Activated CD4-positive, alpha-beta T cell treated with anti-CD3 and anti-CD28 coated beads for 36 hours (primary cell): ENCODE measurements around the gene TACC2. TPM values are rescaled to one million over a fixed set of nuclear protein-coding genes. Genes with fewer than 3 reads are reported as not detected.
"Not testable (repeated sequence)": the region's sequence is repeated elsewhere in the genome, so short reads cannot be mapped to it uniquely, and the experiment has no call there.

Experiments used
- ATAC-seq: fragments of 200-7000 bp; cut with Tn5 transposase; one replicate; pipeline ENCODE4 v1.10.0; 2021; ENCODE audit warnings: mild to moderate bottlenecking, moderate library complexity
- CTCF ChIA-PET: fragments of 350-600 bp; sonication (Branson Sonifier 250); formaldehyde crosslinking; loops from one replicate; lab custom pipeline; 2021; ENCODE audit warnings: antibody characterized with exemption; lab: Charles Lee
- POLR2A ChIA-PET: fragments of 350-600 bp; sonication (Branson Sonifier 250); formaldehyde crosslinking; loops from one replicate; lab custom pipeline; 2021; ENCODE audit warnings: antibody characterized with exemption, inconsistent platforms; lab: Charles Lee
- DNase-seq: peaks from one replicate; pipeline ENCODE4 v3.0.0-alpha.2; 2020
- H3K27ac Mint-ChIP-seq: one replicate; pipeline ENCODE4 v1.8.0; 2021; ENCODE audit warnings: mixed read lengths
- H3K27me3 Mint-ChIP-seq: one replicate; pipeline ENCODE4 v1.8.0; 2021; ENCODE audit warnings: mixed read lengths
- H3K36me3 Mint-ChIP-seq: one replicate; pipeline ENCODE4 v1.8.0; 2021; ENCODE audit warnings: low read depth, mixed read lengths
- H3K4me1 Mint-ChIP-seq: one replicate; pipeline ENCODE4 v1.8.0; 2021; ENCODE audit warnings: mixed read lengths
- H3K4me3 Mint-ChIP-seq: one replicate; pipeline ENCODE4 v1.8.0; 2021; ENCODE audit warnings: mild to moderate bottlenecking, moderate library complexity, mixed read lengths
- H3K9me3 Mint-ChIP-seq: one replicate; pipeline ENCODE4 v1.8.0; 2021; ENCODE audit warnings: low read depth, mixed read lengths
- intact Hi-C, 2 experiments: fragments of 100-400 bp; cut with DNase I in 1 of 2; cut with micrococcal nuclease in 1 of 2; formaldehyde crosslinking; loops; one replicate each; pipeline versions ENCODE4 v1.14.2 to v1.15.1; 2022 to 2024; cut with DNase I, micrococcal nuclease
- total RNA-seq, 2 experiments: library from RNA; stranded (reverse); gene quantifications; one replicate each; pipeline ENCODE4 v1.2.3, GENCODE V29; 2021

Gene TACC2
- total RNA-seq, 2 experiments from 2014 or later: not detected

GRCh38 chr10:122017926-122018325 lies 29.0 kb downstream of the TACC2 start:
- POLR2A ChIA-PET, H3K27me3 Mint-ChIP-seq, H3K27ac Mint-ChIP-seq, H3K4me1 Mint-ChIP-seq, DNase-seq, H3K36me3 Mint-ChIP-seq, intact Hi-C loops, H3K4me3 Mint-ChIP-seq, CTCF ChIA-PET, ATAC-seq, H3K9me3 Mint-ChIP-seq: not testable (repeated sequence)

DNA sequence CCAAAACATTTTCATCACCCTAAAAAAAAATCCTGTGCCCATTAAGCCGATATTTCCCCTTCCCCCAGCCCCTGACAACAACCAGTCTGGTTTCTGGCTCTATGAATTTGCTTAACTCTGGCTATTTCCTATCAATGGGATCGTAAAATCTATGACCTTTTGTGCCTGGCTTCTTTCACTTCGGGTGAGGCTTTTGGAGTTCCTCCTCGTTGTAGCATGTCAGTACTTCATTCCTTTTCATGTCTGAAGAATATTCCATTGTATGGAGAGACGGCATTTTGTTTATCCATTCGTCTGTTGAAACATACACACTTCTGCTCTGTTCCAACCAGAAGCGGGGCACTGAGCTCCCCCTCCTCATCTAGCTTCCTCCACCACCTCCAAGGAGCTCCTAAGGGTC lies 29.5 kb downstream of the TACC2 start:
- Mint-ChIP-seq H3K27ac (no peak overlapping the region), H3K36me3 (no peaks in the 10 kb centered on the region), H3K27me3 (peaks cover 6% of the 10 kb centered on the region), H3K4me3 (no peak overlapping the region), H3K9me3 (no peaks in the 10 kb centered on the region), H3K4me1 (no peaks in the 10 kb centered on the region)
- ATAC-seq (no peak), DNase-seq (no peak)
- intact Hi-C loops: no loop called here
- ChIA-PET CTCF (no interaction called here), POLR2A (no interaction called here)

DNA sequence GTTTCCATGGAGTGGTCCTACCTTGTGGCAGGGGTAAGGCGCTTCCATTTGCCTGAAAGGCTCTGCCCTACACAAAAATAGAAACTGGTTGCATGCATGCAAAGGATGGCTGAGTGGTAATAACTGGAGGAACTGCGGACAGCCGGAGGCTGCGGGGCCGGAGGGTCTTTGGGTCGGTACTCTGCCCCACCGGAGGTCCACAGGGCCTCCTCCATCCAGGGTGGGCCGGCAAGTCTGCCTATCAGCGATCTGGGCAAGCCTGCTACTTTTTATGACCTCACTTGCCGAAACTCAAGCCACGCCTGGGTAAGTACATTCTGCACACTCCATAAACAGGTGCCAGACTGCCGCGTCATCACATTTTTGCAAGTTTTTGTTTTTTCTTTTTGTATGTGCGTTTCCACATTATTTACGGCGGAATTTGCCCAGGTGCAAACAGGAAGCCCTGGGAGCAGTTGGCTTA lies 30.0 kb downstream of the TACC2 start:
- Mint-ChIP-seq H3K27me3 (peaks cover 6% of the 10 kb centered on the region), H3K4me1 (no peaks in the 10 kb centered on the region), H3K27ac (no peak overlapping the region), H3K9me3 (no peaks in the 10 kb centered on the region), H3K36me3 (no peaks in the 10 kb centered on the region), H3K4me3 (no peak overlapping the region)
- CTCF ChIA-PET: no interaction called here
- POLR2A ChIA-PET: no interaction called here
- no peak for ATAC-seq
- intact Hi-C loops: no loop called here
- DNase-seq: no peak

GRCh38 chr10:122019414-122019975 lies 30.5 kb downstream of the TACC2 start:
- CTCF ChIA-PET: no interaction called here
- no peaks in the 10 kb centered on the region for H3K36me3 Mint-ChIP-seq
- H3K4me3 Mint-ChIP-seq: no peak overlapping the region
- no peaks in the 10 kb centered on the region for H3K9me3 Mint-ChIP-seq
- intact Hi-C loops: no loop called here
- peaks cover 6% of the 10 kb centered on the region for H3K27me3 Mint-ChIP-seq
- POLR2A ChIA-PET: no interaction called here
- no peaks in the 10 kb centered on the region for H3K4me1 Mint-ChIP-seq
- no peak overlapping the region for H3K27ac Mint-ChIP-seq
- ATAC-seq: no peak
- no peak for DNase-seq

GRCh38 chr10:122020226-122020625 lies 31.3 kb downstream of the TACC2 start:
- H3K27me3 Mint-ChIP-seq: peaks cover 6% of the 10 kb centered on the region
- ATAC-seq (no peak), DNase-seq (no peak)
- no peaks in the 10 kb centered on the region for H3K9me3 Mint-ChIP-seq
- CTCF ChIA-PET: no interaction called here
- no peaks in the 10 kb centered on the region for H3K4me1 Mint-ChIP-seq
- no peak overlapping the region for H3K27ac Mint-ChIP-seq
- H3K4me3 Mint-ChIP-seq: no peak overlapping the region
- H3K36me3 Mint-ChIP-seq: no peaks in the 10 kb centered on the region
- intact Hi-C loops: no loop called here
- POLR2A ChIA-PET: no interaction called here

DNA sequence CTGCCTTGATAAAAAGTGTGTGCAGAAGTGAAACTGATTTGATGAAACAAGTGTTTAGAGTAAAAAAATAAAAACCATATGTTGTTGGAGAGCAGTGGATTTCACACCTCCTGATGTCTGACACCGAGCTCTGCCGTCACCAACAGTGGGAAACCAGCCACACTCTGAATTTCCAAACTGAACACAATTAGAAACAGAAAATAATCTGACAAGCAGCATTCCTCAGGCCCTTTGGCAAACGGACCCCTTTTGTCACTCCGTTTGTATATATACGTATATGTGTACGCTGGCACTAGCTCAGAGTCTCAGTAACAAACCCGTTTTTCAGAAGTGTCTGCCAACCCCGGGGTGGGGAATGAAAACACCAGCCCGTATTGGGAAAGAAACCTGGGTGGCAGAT lies 32.4 kb downstream of the TACC2 start:
- ATAC-seq (no peak), DNase-seq (no peak)
- H3K36me3 Mint-ChIP-seq: no peaks in the 10 kb centered on the region
- ChIA-PET POLR2A (no interaction called here), CTCF (interaction anchor here (0.6 kb wide), 2 partner anchors 31 to 1352 kb away, joined by 3 read pairs; no protein-coding TSS in a partner anchor)
- no peak overlapping the region for H3K27ac Mint-ChIP-seq
- H3K27me3 Mint-ChIP-seq: peaks cover 6% of the 10 kb centered on the region
- intact Hi-C loops: no loop called here
- no peaks in the 10 kb centered on the region for H3K9me3 Mint-ChIP-seq
- no peak overlapping the region for H3K4me3 Mint-ChIP-seq
- no peaks in the 10 kb centered on the region for H3K4me1 Mint-ChIP-seq

DNA sequence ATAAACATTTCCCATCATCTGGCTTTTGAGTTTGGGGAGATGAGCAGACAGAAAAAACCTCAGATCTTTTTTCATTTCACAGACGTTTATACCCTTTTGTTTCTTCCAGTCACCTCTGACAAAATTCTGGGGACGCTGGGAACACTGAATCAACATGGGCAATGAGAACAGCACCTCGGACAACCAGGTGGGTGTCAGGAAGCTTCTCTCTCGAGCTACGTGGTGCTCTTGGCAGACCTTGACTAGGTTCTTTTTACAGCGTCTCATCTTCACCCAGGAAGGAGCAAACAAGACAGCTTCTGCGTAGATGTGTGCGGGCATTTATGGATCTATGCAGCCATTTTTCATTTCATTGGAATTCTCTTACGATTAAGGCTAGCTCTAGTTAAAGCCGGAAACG lies 32.9 kb downstream of the TACC2 start:
- ATAC-seq (no peak), DNase-seq (no peak)
- Mint-ChIP-seq H3K4me1 (no peaks in the 10 kb centered on the region), H3K27me3 (peaks cover 5% of the 10 kb centered on the region), H3K27ac (no peak overlapping the region), H3K9me3 (no peaks in the 10 kb centered on the region), H3K4me3 (no peak overlapping the region), H3K36me3 (no peaks in the 10 kb centered on the region)
- ChIA-PET POLR2A (no interaction called here), CTCF (interaction anchor here (0.6 kb wide), 1 partner anchor 1352 kb away, joined by 3 read pairs; no protein-coding TSS in a partner anchor)
- intact Hi-C loops: no loop called here

GRCh38 chr10:122022276-122022675 lies 33.3 kb downstream of the TACC2 start:
- CTCF ChIA-PET: no interaction called here
- H3K4me3 Mint-ChIP-seq: no peak overlapping the region
- H3K27me3 Mint-ChIP-seq: peaks cover 4% of the 10 kb centered on the region
- POLR2A ChIA-PET: no interaction called here
- no peaks in the 10 kb centered on the region for H3K9me3 Mint-ChIP-seq
- no peak for ATAC-seq
- intact Hi-C loops: no loop called here
- H3K27ac Mint-ChIP-seq: no peak overlapping the region
- H3K36me3 Mint-ChIP-seq: no peaks in the 10 kb centered on the region
- H3K4me1 Mint-ChIP-seq: no peaks in the 10 kb centered on the region
- DNase-seq: no peak

DNA sequence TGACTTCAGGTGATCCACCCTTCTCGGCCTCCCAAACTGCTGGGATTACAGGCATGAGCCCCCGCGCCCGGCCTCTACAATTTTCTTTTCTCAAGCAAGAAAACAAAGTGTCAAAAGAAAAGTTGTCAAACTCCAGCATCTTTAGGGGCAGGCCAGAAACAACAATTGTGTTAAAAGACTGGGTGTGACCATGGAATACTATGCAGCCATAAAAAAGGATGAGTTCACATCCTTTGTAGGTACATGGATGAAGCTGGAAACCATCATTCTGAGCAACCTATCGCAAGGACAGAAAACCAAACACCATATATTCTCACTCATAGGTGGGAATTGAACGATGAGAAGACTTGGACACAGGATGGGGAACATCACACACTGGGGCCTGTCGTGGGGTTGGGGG lies 34.3 kb downstream of the TACC2 start:
- H3K4me3 Mint-ChIP-seq, CTCF ChIA-PET, H3K27me3 Mint-ChIP-seq, intact Hi-C loops, H3K4me1 Mint-ChIP-seq, H3K9me3 Mint-ChIP-seq, ATAC-seq, H3K27ac Mint-ChIP-seq, DNase-seq, POLR2A ChIA-PET, H3K36me3 Mint-ChIP-seq: not testable (repeated sequence)

GRCh38 chr10:122029499-122030199 lies 40.7 kb downstream of the TACC2 start:
- H3K27me3 Mint-ChIP-seq: peaks cover 7% of the 10 kb centered on the region
- intact Hi-C loops: no loop called here
- DNase-seq (no peak), ATAC-seq (no peak)
- H3K36me3 Mint-ChIP-seq: no peaks in the 10 kb centered on the region
- H3K27ac Mint-ChIP-seq: no peak overlapping the region
- ChIA-PET CTCF (no interaction called here), POLR2A (no interaction called here)
- no peaks in the 10 kb centered on the region for H3K4me1 Mint-ChIP-seq
- no peak overlapping the region for H3K4me3 Mint-ChIP-seq
- H3K9me3 Mint-ChIP-seq: no peaks in the 10 kb centered on the region

DNA sequence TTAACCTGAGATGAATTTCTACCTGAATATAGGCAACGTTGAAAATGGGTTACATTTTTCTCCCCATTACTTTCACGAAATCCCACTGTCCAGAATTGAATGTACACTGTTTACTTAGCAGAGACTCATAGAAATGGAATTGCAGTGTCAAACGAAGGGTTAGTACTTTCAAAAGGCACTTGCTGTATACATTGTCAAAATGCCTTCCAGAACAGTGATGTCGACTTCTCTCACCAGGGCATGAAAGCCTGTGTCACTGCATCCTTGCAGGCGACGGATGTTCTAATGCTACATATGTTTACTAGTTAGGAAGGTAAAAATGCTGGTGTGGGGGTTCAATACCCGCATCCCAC lies 41.2 kb downstream of the TACC2 start:
- H3K27ac Mint-ChIP-seq: no peak overlapping the region
- H3K27me3 Mint-ChIP-seq: peaks cover 7% of the 10 kb centered on the region
- no peaks in the 10 kb centered on the region for H3K36me3 Mint-ChIP-seq
- no peak overlapping the region for H3K4me3 Mint-ChIP-seq
- intact Hi-C loops: no loop called here
- CTCF ChIA-PET: no interaction called here
- POLR2A ChIA-PET: no interaction called here
- no peaks in the 10 kb centered on the region for H3K4me1 Mint-ChIP-seq
- no peak for ATAC-seq
- no peaks in the 10 kb centered on the region for H3K9me3 Mint-ChIP-seq
- DNase-seq: no peak

- Mint-ChIP-seq H3K4me3 (no peak overlapping the region), H3K4me1 (no peaks in the 10 kb centered on the region), H3K27me3 (peaks cover 15% of the 10 kb centered on the region), H3K27ac (no peak overlapping the region), H3K9me3 (no peaks in the 10 kb centered on the region), H3K36me3 (no peaks in the 10 kb centered on the region)
- ChIA-PET POLR2A (no interaction called here), CTCF (no interaction called here)
- no peak for DNase-seq
- ATAC-seq: no peak
- intact Hi-C loops: no loop called here
These were observed 44.4 kb downstream of the TACC2 start for GRCh38 chr10:122033224-122033926.
